ENCODE measurements around the gene PDS5B. TPM values are rescaled to one million over a fixed set of nuclear protein-coding genes. Genes with fewer than 3 reads are reported as not detected.

PDS5B gene
- total RNA-seq, 4 donors from 2014 or later = 10.0 to 91.3 (median 32.1) TPM

GRCh38 chr13:32647926-32648325 lies 61.7 kb downstream of the PDS5B start:
- H3K4me1 ChIP-seq = peaks cover 0 to 57% (median 10%) of the 10 kb centered on the region in 4 donors
- in situ Hi-C loops (cut with MboI; ENCODE audit: low pct_ligation_motif_present in 1 of 4, low pct_unique_long_range_greater_than_20kb in 1 of 4, low sequenced_read_pairs in 3 of 4) = no loop called here
- DNase-seq = no peak

GRCh38 chr13:32650705-32651311 lies 64.6 kb downstream of the PDS5B start:
- H3K27ac ChIP-seq = no peak overlapping the region
- TF ChIP-seq CTCF (IDR thresholded peaks at IDR 0.05) = peak; percentile 53 to 73 (median 65)
- no peak for TF ChIP-seq EP300 (IDR thresholded peaks at IDR 0.05; ENCODE audit: low read depth)
- no peak for TF ChIP-seq POLR2A (IDR thresholded peaks at IDR 0.05)
- no peak for TF ChIP-seq POLR2AphosphoS5 (IDR thresholded peaks at IDR 0.05)
- H3K4me1 ChIP-seq = peaks cover 0 to 28% (median 5%) of the 10 kb centered on the region in 4 donors
- 15 to 20% methylated on average over 3 of the region's 3 CpGs for WGBS, 2 donors (ENCODE audit: low coverage in 1 of 2)
- H3K27me3 ChIP-seq = no peaks in the 10 kb centered on the region
- intact Hi-C loops (cut with DNase I; ENCODE audit: low total_unique reads) = no loop called here
- H3K36me3 ChIP-seq = no peaks in the 10 kb centered on the region
- in situ Hi-C loops (cut with MboI; ENCODE audit: low pct_ligation_motif_present in 1 of 4, low pct_unique_long_range_greater_than_20kb in 1 of 4, low sequenced_read_pairs in 3 of 4) = no loop called here
- no peak overlapping the region for H3K4me3 ChIP-seq
- peak; percentile 58 for DNase-seq
- peaks cover 0 to 1% of the 10 kb centered on the region in 2 donors for H3K9me3 ChIP-seq

More at GRCh38 chr13:32647926-32648325, 61.7 kb downstream of the PDS5B start:
- TF ChIP-seq EP300 (IDR thresholded peaks at IDR 0.05; ENCODE audit: low read depth) (no peak), CTCF (IDR thresholded peaks at IDR 0.05) (no peak), POLR2AphosphoS5 (IDR thresholded peaks at IDR 0.05) (no peak), POLR2A (IDR thresholded peaks at IDR 0.05) (no peak)
- Histone ChIP-seq H3K9me3 (no peaks in the 10 kb centered on the region), H3K4me3 (no peak overlapping the region), H3K27me3 (no peaks in the 10 kb centered on the region), H3K27ac (no peak overlapping the region), H3K36me3 (no peaks in the 10 kb centered on the region)
- intact Hi-C loops (cut with DNase I; ENCODE audit: low total_unique reads) = no loop called here
- WGBS, 2 donors (ENCODE audit: low coverage in 1 of 2) = 64% methylated on average over 1 of the region's 1 CpG; no CpG with 5 or more reads in 1 of the 2 donors

- no peaks in the 10 kb centered on the region for H3K4me1 ChIP-seq
- TF ChIP-seq CTCF (IDR thresholded peaks at IDR 0.05) = no peak
- TF ChIP-seq POLR2AphosphoS5 (IDR thresholded peaks at IDR 0.05) = no peak
- no peak for TF ChIP-seq EP300 (IDR thresholded peaks at IDR 0.05; ENCODE audit: low read depth)
- no peak for TF ChIP-seq POLR2A (IDR thresholded peaks at IDR 0.05)
- no peak for DNase-seq
- peaks cover 0 to 10% of the 10 kb centered on the region in 2 donors for H3K9me3 ChIP-seq
- no peaks in the 10 kb centered on the region for H3K27me3 ChIP-seq
- 86 to 98% methylated on average over 3 of the region's 3 CpGs for WGBS, 2 donors (ENCODE audit: low coverage in 1 of 2)
- intact Hi-C loops (cut with DNase I; ENCODE audit: low total_unique reads) (no loop called here), in situ Hi-C loops (cut with MboI; ENCODE audit: low pct_ligation_motif_present in 1 of 4, low pct_unique_long_range_greater_than_20kb in 1 of 4, low sequenced_read_pairs in 3 of 4) (no loop called here)
- no peak overlapping the region for H3K27ac ChIP-seq
- no peaks in the 10 kb centered on the region for H3K36me3 ChIP-seq
- H3K4me3 ChIP-seq = no peak overlapping the region
These were observed 71.1 kb downstream of the PDS5B start for GRCh38 chr13:32657309-32657708.

- WGBS, 2 donors (ENCODE audit: low coverage in 1 of 2) = 82 to 96% methylated on average over 1 of the region's 1 CpG
- in situ Hi-C loops (cut with MboI; ENCODE audit: low pct_ligation_motif_present in 1 of 4, low pct_unique_long_range_greater_than_20kb in 1 of 4, low sequenced_read_pairs in 3 of 4) (no loop called here), intact Hi-C loops (cut with DNase I; ENCODE audit: low total_unique reads) (no loop called here)
- no peak overlapping the region for H3K4me3 ChIP-seq
- no peak for TF ChIP-seq POLR2AphosphoS5 (IDR thresholded peaks at IDR 0.05)
- no peak for TF ChIP-seq EP300 (IDR thresholded peaks at IDR 0.05; ENCODE audit: low read depth)
- TF ChIP-seq POLR2A (IDR thresholded peaks at IDR 0.05) = no peak
- TF ChIP-seq CTCF (IDR thresholded peaks at IDR 0.05) = no peak
- no peaks in the 10 kb centered on the region for H3K27me3 ChIP-seq
- H3K36me3 ChIP-seq = no peaks in the 10 kb centered on the region
- H3K9me3 ChIP-seq = peaks cover 0 to 10% of the 10 kb centered on the region in 2 donors
- no peaks in the 10 kb centered on the region for H3K4me1 ChIP-seq
- DNase-seq = no peak
- no peak overlapping the region for H3K27ac ChIP-seq
These were observed 73.5 kb downstream of the PDS5B start for GRCh38 chr13:32659736-32660135.
